ENCODE measurements around the gene CRYBG3.
"Not testable (repeated sequence)": the region's sequence is repeated elsewhere in the genome, so short reads cannot be mapped to it uniquely, and the experiment has no call there.

The CRYBG3 gene

DNA sequence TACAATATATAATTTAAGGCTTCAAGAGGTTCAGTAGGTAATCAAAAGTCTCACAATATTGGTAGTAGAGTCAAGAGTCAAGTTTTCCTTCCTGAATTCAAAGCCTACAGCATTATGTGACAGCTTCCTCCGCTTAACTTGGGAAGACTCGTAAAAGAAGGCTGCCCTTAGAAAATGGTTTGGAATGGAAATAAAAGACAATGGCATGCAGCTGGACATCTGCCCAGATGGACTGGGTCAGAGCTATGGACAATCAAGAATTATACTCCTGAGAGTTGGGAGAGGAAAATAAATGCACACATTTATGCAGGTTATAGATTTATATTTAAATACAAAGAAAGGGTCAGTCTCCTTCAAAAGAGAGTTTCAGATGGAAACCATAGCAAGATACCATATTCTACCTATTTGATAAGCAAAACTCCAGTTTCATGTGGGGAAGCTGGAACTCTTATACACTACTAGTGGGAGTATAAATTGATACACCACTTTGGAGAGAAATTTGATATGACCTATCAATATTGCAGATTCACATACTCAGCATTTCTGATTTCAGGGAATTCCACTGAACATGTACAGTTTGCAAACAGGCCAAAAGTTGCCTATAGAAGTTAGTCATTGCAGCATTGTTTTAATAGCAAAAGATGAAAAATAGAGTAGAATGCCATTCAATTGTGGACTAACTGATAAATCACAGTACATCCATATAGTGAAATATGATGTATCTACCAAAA, 6.1 kb downstream of the CRYBG3 start:
- DNase-seq: no peak
- Histone ChIP-seq H3K9me3 (no peaks in the 10 kb centered on the region), H3K36me3 (no peaks in the 10 kb centered on the region), H3K4me3 (no peak overlapping the region), H3K27ac (no peak overlapping the region), H3K27me3 (no peaks in the 10 kb centered on the region), H3K4me1 (peaks cover 0 to 19% (median 3%) of the 10 kb centered on the region in 4 donors)
- intact Hi-C loops (cut with DNase I; ENCODE audit: low total_unique reads): loop anchor here (10.0 kb wide), 1 partner anchor 147 kb away; the partner anchor contains the start of gene RIOX2
- TF ChIP-seq CTCF (IDR thresholded peaks at IDR 0.05): no peak

DNA sequence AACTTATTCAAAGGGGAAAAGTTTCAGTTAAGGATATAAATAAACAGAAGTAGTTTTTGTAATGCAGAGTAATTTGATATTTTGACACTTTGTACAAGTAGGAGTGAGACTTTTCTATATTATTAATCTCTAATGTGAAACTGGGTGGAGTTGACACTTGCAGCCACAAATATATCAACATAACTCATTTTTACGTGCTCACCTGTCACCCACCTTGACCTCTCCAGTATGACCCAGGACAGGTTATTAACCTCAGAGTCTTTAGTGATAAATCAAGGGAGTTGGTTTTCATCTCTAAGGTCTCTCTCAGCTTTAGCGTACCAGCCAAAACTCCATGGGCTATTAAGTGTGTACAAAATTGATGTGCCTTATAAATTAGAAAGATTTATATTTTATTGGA, 7.4 kb downstream of the CRYBG3 start:
- intact Hi-C loops (cut with DNase I; ENCODE audit: low total_unique reads): loop anchor here (10.0 kb wide), 1 partner anchor 146 kb away; the partner anchor contains the start of gene RIOX2
- Histone ChIP-seq H3K36me3 (no peaks in the 10 kb centered on the region), H3K9me3 (no peaks in the 10 kb centered on the region), H3K27ac (no peak overlapping the region), H3K4me1 (peaks cover 0 to 15% (median 0%) of the 10 kb centered on the region in 4 donors), H3K27me3 (no peaks in the 10 kb centered on the region), H3K4me3 (no peak overlapping the region)
- TF ChIP-seq CTCF (IDR thresholded peaks at IDR 0.05): no peak
- no peak for DNase-seq

- Histone ChIP-seq H3K36me3 (no peaks in the 10 kb centered on the region), H3K4me3 (no peak overlapping the region), H3K9me3 (no peaks in the 10 kb centered on the region), H3K27ac (no peak overlapping the region), H3K27me3 (no peaks in the 10 kb centered on the region), H3K4me1 (peaks cover 0 to 6% (median 0%) of the 10 kb centered on the region in 4 donors)
- intact Hi-C loops (cut with DNase I; ENCODE audit: low total_unique reads): no loop called here
- DNase-seq: no peak
- no peak for TF ChIP-seq CTCF (IDR thresholded peaks at IDR 0.05)
Observed at GRCh38 chr3:97830638-97831037, 8.8 kb downstream of the CRYBG3 start.

- TF ChIP-seq CTCF (IDR thresholded peaks at IDR 0.05): no peak
- Histone ChIP-seq H3K36me3 (no peaks in the 10 kb centered on the region), H3K4me1 (peaks cover 0 to 4% (median 0%) of the 10 kb centered on the region in 4 donors), H3K9me3 (no peaks in the 10 kb centered on the region), H3K27ac (no peak overlapping the region), H3K4me3 (no peak overlapping the region), H3K27me3 (no peaks in the 10 kb centered on the region)
- intact Hi-C loops (cut with DNase I; ENCODE audit: low total_unique reads): no loop called here
- no peak for DNase-seq
Observed at GRCh38 chr3:97831140-97831539, 9.3 kb downstream of the CRYBG3 start.

DNA sequence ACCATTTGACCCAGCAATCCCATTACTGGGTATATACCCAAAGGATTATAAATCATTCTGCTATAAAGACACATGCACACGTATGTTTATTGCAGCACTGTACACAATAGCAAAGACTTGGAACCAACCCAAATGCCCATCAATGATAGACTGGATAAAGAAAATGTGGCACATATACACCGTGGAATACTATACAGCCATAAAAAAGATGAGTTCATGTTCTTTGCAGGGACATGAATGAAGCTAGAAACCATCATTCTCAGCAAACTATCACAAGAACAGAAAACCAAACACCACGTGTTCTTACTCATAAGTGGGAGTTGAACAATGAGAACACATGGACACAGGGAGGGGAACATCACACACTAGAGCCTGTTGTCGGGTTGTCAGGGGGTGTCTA, 11.4 kb downstream of the CRYBG3 start:
- H3K36me3 ChIP-seq; H3K27ac ChIP-seq; H3K4me1 ChIP-seq; intact Hi-C loops (cut with DNase I; ENCODE audit: low total_unique reads); H3K9me3 ChIP-seq; H3K4me3 ChIP-seq; H3K27me3 ChIP-seq; DNase-seq: not testable (repeated sequence)

DNA sequence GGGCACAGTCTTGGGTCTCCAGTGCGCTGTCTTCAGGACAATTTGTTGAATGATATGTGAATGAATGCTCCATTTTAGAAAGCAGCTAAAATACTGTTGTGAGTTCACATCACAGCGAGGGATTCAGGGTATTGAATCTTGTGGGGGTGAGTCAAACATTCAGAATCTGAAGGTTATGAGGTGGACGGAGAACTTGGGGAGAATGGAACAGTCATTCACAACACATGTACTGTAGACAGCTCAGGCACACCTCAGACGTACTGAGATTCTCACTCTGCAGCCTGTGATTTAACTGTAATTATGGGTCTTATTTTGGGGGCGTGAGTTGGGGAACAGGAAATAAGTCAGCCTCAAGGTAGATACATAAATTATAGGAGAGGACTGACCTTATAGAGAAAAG, 13.9 kb downstream of the CRYBG3 start:
- no peak for DNase-seq
- Histone ChIP-seq H3K36me3 (no peaks in the 10 kb centered on the region), H3K27ac (no peak overlapping the region), H3K9me3 (no peaks in the 10 kb centered on the region), H3K27me3 (no peaks in the 10 kb centered on the region), H3K4me1 (peaks cover 0 to 23% (median 2%) of the 10 kb centered on the region in 4 donors), H3K4me3 (no peak overlapping the region)
- intact Hi-C loops (cut with DNase I; ENCODE audit: low total_unique reads): no loop called here
- no peak for TF ChIP-seq CTCF (IDR thresholded peaks at IDR 0.05)
